ENCODE data around the gene PEX5L. TPM values are rescaled to one million over a fixed set of nuclear protein-coding genes. Genes with fewer than 3 reads are reported as not detected.

The PEX5L gene
- polyA plus RNA-seq, 2 of the 4 experiments (the other 2 are of a cell fraction): 0.06 to 0.08 TPM

GRCh38 chr3:179884136-179884535, 152.6 kb downstream of the PEX5L start:
- POLR2A ChIA-PET: no interaction called here
- WGBS (ENCODE audit: missing lambda C conversion rate): 0% methylated on average over 1 of the region's 1 CpG

GRCh38 chr3:179882292-179882691, 154.4 kb downstream of the PEX5L start:
- Histone ChIP-seq H3K4me1 (no peaks in the 10 kb centered on the region), H3K4me2 (no peak overlapping the region), H3K9me3 (no peaks in the 10 kb centered on the region), H3K4me3 (no peak overlapping the region), H3K27ac (no peak overlapping the region)
- no peak for DNase-seq (ENCODE audit: low read depth in 1 of 2, low spot score in 1 of 2)
- ChIA-PET POLR2A (no interaction called here), CTCF (no interaction called here)
- WGBS (ENCODE audit: missing lambda C conversion rate): 3% methylated on average over 2 of the region's 2 CpGs
- no peak for FAIRE-seq
- no peak for ATAC-seq
- TF ChIP-seq MAFK (IDR thresholded peaks at IDR 0.05; ENCODE audit: partially characterized antibody) (no peak), HOXA7 (CRISPR knock-in tag; IDR thresholded peaks at IDR 0.05) (no peak), RARB (CRISPR knock-in tag; IDR thresholded peaks at IDR 0.05) (no peak), RFX5 (IDR thresholded peaks at IDR 0.05) (no peak), GATA3 (IDR thresholded peaks at IDR 0.05; ENCODE audit: borderline replicate concordance) (no peak), SREBF2 (IDR thresholded peaks at IDR 0.05) (no peak), HOXB13 (CRISPR knock-in tag; IDR thresholded peaks at IDR 0.05; ENCODE audit: low read depth) (no peak), CHD2 (IDR thresholded peaks at IDR 0.05; ENCODE audit: low read length, partially characterized antibody) (no peak), TP53 (CRISPR knock-in tag; IDR thresholded peaks at IDR 0.05) (no peak), NPAS2 (CRISPR knock-in tag; IDR thresholded peaks at IDR 0.05; ENCODE audit: borderline replicate concordance) (no peak), RNF2 (IDR thresholded peaks at IDR 0.05; ENCODE audit: borderline replicate concordance, low read depth) (no peak), ZNF302 (CRISPR knock-in tag; IDR thresholded peaks at IDR 0.05) (no peak), FOSL2 (IDR thresholded peaks at IDR 0.05) (no peak), FOSL2 (CRISPR knock-in tag; IDR thresholded peaks at IDR 0.05) (no peak), ZC3H11A (IDR thresholded peaks at IDR 0.05) (no peak), CHD4 (IDR thresholded peaks at IDR 0.05; ENCODE audit: borderline replicate concordance) (no peak), USF2 (IDR thresholded peaks at IDR 0.05) (no peak), ZSCAN20 (CRISPR knock-in tag; IDR thresholded peaks at IDR 0.05) (no peak)

More at GRCh38 chr3:179884136-179884535, 152.6 kb downstream of the PEX5L start:
- no peak overlapping the region for H3K27ac ChIP-seq
- no peak for TF ChIP-seq CEBPB (IDR thresholded peaks at IDR 0.05)
- TF ChIP-seq ZSCAN20 (CRISPR knock-in tag; IDR thresholded peaks at IDR 0.05): no peak
- no peak for TF ChIP-seq RNF2 (IDR thresholded peaks at IDR 0.05; ENCODE audit: borderline replicate concordance, low read depth)
- no peak for TF ChIP-seq ZNF302 (CRISPR knock-in tag; IDR thresholded peaks at IDR 0.05)
- TF ChIP-seq ELK1 (IDR thresholded peaks at IDR 0.05; ENCODE audit: low read depth, low read length): no peak
- TF ChIP-seq BCL3 (IDR thresholded peaks at IDR 0.05): no peak
- TF ChIP-seq KDM1A (IDR thresholded peaks at IDR 0.05; ENCODE audit: low read depth): no peak
- no peak for TF ChIP-seq RAD21 (conservative IDR thresholded peaks at IDR 0.05 in 1 of 2, IDR thresholded peaks at IDR 0.05 in 1 of 2)
- TF ChIP-seq JUN (IDR thresholded peaks at IDR 0.05): no peak
- TF ChIP-seq BHLHE40 (IDR thresholded peaks at IDR 0.05; ENCODE audit: low read depth, low read length): no peak
- no peak for TF ChIP-seq RCOR1 (IDR thresholded peaks at IDR 0.05; ENCODE audit: low read depth, low read length)
- TF ChIP-seq MAZ (IDR thresholded peaks at IDR 0.05; ENCODE audit: borderline replicate concordance, low read depth, low read length): no peak
- no peak for TF ChIP-seq MYC (IDR thresholded peaks at IDR 0.05; ENCODE audit: borderline replicate concordance, low read length)
- no peak for TF ChIP-seq TFCP2L1 (CRISPR knock-in tag; IDR thresholded peaks at IDR 0.05)
- no peak for TF ChIP-seq EHF (CRISPR knock-in tag; IDR thresholded peaks at IDR 0.05)
- no peak for TF ChIP-seq HES2 (IDR thresholded peaks at IDR 0.05)
- TF ChIP-seq CHD4 (IDR thresholded peaks at IDR 0.05; ENCODE audit: borderline replicate concordance): no peak
- TF ChIP-seq FOXS1 (CRISPR knock-in tag; IDR thresholded peaks at IDR 0.05): no peak
- H3K4me2 ChIP-seq: no peak overlapping the region
- CTCF ChIA-PET: no interaction called here
- no peaks in the 10 kb centered on the region for H3K9me3 ChIP-seq
- no peak for FAIRE-seq
- ATAC-seq: no peak
- H3K4me3 ChIP-seq: no peak overlapping the region
- no peaks in the 10 kb centered on the region for H3K4me1 ChIP-seq
- DNase-seq (ENCODE audit: low read depth in 1 of 2, low spot score in 1 of 2): no peak

All from A549 (cell line).